ENCODE results near the gene CRB3. TPM values are rescaled to one million over a fixed set of nuclear protein-coding genes. Genes with fewer than 3 reads are reported as not detected.
A peak's percentile ranks its signal among the peaks of the same experiment; 100 is the strongest.

The CRB3 gene
- total and polyA plus RNA-seq, 2 of the 13 experiments (the other 11 are each of a cell fraction or from before 2014, with no cell fraction given): 10.6 to 25.6 TPM

DNA sequence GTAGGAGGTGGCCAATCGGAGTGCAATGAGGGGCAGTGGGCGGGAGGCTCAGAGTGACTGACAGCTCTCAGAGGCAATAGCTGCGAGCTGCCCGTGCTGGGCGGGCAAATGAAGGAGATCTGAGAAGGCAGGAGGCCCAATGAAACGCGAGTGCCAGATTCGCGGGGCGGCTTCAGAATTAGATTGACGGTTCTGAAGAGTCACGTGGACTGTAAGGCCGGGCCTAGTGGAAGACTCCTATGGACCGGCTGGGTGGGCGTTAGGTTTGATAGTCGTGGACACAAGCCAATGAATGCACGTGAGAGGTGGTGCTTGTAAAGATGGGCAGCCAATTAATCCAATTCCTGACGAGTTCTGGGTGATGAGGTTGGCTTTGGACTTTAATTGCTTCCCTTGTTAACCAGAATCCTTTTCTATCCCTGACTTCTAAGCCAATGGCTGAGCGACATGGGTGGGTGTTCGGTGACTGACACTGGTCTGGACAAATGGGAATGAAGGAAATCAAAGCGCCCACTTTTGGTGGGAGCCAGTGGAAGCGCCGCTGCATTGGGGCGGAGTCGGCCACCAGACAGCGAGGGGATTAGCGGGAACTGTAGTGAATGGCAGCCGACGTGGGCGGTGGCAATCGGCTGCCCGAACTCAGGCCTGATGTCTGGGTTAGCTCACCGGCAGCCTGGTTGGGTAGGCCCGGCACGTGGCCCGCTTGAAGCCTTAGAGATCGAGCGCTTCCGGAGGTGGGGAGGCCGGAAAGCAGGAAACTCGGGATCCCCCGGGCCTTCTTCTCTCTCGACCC lies 38.9 kb upstream of the CRB3 start (continued):
- TF ChIP-seq, protein P1, sequence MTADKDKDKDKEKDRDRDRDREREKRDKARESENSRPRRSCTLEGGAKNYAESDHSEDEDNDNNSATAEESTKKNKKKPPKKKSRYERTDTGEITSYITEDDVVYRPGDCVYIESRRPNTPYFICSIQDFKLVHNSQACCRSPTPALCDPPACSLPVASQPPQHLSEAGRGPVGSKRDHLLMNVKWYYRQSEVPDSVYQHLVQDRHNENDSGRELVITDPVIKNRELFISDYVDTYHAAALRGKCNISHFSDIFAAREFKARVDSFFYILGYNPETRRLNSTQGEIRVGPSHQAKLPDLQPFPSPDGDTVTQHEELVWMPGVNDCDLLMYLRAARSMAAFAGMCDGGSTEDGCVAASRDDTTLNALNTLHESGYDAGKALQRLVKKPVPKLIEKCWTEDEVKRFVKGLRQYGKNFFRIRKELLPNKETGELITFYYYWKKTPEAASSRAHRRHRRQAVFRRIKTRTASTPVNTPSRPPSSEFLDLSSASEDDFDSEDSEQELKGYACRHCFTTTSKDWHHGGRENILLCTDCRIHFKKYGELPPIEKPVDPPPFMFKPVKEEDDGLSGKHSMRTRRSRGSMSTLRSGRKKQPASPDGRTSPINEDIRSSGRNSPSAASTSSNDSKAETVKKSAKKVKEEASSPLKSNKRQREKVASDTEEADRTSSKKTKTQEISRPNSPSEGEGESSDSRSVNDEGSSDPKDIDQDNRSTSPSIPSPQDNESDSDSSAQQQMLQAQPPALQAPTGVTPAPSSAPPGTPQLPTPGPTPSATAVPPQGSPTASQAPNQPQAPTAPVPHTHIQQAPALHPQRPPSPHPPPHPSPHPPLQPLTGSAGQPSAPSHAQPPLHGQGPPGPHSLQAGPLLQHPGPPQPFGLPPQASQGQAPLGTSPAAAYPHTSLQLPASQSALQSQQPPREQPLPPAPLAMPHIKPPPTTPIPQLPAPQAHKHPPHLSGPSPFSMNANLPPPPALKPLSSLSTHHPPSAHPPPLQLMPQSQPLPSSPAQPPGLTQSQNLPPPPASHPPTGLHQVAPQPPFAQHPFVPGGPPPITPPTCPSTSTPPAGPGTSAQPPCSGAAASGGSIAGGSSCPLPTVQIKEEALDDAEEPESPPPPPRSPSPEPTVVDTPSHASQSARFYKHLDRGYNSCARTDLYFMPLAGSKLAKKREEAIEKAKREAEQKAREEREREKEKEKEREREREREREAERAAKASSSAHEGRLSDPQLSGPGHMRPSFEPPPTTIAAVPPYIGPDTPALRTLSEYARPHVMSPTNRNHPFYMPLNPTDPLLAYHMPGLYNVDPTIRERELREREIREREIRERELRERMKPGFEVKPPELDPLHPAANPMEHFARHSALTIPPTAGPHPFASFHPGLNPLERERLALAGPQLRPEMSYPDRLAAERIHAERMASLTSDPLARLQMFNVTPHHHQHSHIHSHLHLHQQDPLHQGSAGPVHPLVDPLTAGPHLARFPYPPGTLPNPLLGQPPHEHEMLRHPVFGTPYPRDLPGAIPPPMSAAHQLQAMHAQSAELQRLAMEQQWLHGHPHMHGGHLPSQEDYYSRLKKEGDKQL (CRISPR knock-in tag; IDR thresholded peaks at IDR 0.05; ENCODE audit: low read depth): no peak
- TF ChIP-seq PRPF4 (IDR thresholded peaks at IDR 0.05; ENCODE audit: low read depth, low read length, poor library complexity, severe bottlenecking) (peak; percentile 95), ZNF570 (CRISPR knock-in tag; IDR thresholded peaks at IDR 0.05; ENCODE audit: borderline replicate concordance) (0 out of 2 replicates have a peak, but pooled peaks have one; percentile 86), ZNF776 (CRISPR knock-in tag; IDR thresholded peaks at IDR 0.05) (no peak), AGO2 (optimal IDR thresholded peaks at IDR 0.05; ENCODE audit: low read depth, low read length) (no peak), RBM39 (IDR thresholded peaks at IDR 0.05; ENCODE audit: low read depth, low read length, poor library complexity, severe bottlenecking) (peak; percentile 32), ZNF7 (CRISPR knock-in tag; IDR thresholded peaks at IDR 0.05) (no peak), NR1H2 (CRISPR knock-in tag; IDR thresholded peaks at IDR 0.05; ENCODE audit: borderline replicate concordance, low read depth) (no peak), SIN3A (IDR thresholded peaks at IDR 0.05; ENCODE audit: borderline replicate concordance, low read depth, low read length) (no peak), KLF16 (CRISPR knock-in tag; IDR thresholded peaks at IDR 0.05) (no peak), ZNF138 (CRISPR knock-in tag; IDR thresholded peaks at IDR 0.05; ENCODE audit: low read depth) (no peak), BRD4 (CRISPR knock-in tag; IDR thresholded peaks at IDR 0.05) (no peak)
- TF ChIP-seq, protein P2, sequence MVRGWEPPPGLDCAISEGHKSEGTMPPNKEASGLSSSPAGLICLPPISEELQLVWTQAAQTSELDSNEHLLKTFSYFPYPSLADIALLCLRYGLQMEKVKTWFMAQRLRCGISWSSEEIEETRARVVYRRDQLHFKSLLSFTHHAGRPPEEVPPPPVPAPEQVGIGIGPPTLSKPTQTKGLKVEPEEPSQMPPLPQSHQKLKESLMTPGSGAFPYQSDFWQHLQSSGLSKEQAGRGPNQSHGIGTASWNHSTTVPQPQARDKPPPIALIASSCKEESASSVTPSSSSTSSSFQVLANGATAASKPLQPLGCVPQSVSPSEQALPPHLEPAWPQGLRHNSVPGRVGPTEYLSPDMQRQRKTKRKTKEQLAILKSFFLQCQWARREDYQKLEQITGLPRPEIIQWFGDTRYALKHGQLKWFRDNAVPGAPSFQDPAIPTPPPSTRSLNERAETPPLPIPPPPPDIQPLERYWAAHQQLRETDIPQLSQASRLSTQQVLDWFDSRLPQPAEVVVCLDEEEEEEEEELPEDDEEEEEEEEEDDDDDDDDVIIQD (CRISPR knock-in tag; IDR thresholded peaks at IDR 0.05; ENCODE audit: low read depth): peak; percentile 53; the same call in 1 of the 2 replicates
- TF ChIP-seq, protein P3, sequence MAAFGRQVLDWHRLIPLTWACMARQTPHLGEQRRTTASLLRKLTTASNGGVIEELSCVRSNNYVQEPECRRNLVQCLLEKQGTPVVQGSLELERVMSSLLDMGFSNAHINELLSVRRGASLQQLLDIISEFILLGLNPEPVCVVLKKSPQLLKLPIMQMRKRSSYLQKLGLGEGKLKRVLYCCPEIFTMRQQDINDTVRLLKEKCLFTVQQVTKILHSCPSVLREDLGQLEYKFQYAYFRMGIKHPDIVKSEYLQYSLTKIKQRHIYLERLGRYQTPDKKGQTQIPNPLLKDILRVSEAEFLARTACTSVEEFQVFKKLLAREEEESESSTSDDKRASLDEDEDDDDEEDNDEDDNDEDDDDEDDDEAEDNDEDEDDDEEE (CRISPR knock-in tag; IDR thresholded peaks at IDR 0.05): no peak
- TF ChIP-seq, protein P4, sequence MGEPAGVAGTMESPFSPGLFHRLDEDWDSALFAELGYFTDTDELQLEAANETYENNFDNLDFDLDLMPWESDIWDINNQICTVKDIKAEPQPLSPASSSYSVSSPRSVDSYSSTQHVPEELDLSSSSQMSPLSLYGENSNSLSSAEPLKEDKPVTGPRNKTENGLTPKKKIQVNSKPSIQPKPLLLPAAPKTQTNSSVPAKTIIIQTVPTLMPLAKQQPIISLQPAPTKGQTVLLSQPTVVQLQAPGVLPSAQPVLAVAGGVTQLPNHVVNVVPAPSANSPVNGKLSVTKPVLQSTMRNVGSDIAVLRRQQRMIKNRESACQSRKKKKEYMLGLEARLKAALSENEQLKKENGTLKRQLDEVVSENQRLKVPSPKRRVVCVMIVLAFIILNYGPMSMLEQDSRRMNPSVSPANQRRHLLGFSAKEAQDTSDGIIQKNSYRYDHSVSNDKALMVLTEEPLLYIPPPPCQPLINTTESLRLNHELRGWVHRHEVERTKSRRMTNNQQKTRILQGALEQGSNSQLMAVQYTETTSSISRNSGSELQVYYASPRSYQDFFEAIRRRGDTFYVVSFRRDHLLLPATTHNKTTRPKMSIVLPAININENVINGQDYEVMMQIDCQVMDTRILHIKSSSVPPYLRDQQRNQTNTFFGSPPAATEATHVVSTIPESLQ (CRISPR knock-in tag; conservative IDR thresholded peaks at IDR 0.05): no peak
- TF ChIP-seq, protein P5, sequence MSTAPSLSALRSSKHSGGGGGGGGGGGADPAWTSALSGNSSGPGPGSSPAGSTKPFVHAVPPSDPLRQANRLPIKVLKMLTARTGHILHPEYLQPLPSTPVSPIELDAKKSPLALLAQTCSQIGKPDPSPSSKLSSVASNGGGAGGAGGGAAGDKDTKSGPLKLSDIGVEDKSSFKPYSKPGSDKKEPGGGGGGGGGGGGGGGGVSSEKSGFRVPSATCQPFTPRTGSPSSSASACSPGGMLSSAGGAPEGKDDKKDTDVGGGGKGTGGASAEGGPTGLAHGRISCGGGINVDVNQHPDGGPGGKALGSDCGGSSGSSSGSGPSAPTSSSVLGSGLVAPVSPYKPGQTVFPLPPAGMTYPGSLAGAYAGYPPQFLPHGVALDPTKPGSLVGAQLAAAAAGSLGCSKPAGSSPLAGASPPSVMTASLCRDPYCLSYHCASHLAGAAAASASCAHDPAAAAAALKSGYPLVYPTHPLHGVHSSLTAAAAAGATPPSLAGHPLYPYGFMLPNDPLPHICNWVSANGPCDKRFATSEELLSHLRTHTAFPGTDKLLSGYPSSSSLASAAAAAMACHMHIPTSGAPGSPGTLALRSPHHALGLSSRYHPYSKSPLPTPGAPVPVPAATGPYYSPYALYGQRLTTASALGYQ (CRISPR knock-in tag; IDR thresholded peaks at IDR 0.05): no peak

Data from HepG2 (cell line).